Raji (cell line): Measurements from ENCODE around the gene SMU1.

Experiments used
- POLR2A ChIP-seq: IDR thresholded peaks from 2 replicates; pipeline ENCODE4 v1.6.1; 2011; ENCODE audit warnings: low read depth, low read length, control low read depth; ENCODE audit not compliant: insufficient read depth

The SMU1 gene

DNA sequence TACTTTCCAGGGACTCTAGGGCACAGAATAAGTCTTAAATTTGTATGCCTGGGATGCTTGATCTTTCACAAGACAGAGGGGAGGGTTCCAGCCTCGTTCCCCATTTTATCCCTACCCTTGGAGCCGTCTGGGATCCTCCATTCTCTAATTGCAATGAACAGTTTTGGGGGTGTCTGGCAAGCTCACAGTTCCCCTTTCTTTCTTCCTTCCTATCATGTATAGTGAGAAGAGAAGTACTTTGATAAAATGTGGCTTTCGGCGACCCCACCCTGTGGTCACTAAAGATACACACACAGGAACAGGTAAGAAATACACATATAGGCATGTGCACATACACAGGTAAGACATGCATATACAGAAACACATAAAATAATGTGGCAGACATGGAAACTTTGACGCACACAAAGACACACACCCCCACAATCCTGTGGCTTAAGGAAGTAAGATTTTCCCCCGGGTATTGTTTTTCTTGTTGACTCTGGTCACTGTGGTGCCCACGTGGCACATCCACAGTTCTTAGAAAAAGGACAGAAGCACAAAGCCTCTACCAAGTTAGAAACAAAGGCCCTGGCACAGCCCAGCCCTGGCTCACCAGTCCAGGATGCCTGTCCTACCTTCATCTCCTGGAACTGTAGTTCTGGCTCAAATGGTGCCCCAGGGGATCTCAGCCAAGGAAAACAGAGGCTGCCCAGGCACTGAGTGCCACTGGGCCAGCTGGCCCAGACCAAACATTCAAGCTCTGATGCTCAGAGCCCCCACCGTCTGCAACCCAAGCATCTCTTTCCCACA, 6.3 kb upstream of the SMU1 start:
- no peak for TF ChIP-seq POLR2A

DNA sequence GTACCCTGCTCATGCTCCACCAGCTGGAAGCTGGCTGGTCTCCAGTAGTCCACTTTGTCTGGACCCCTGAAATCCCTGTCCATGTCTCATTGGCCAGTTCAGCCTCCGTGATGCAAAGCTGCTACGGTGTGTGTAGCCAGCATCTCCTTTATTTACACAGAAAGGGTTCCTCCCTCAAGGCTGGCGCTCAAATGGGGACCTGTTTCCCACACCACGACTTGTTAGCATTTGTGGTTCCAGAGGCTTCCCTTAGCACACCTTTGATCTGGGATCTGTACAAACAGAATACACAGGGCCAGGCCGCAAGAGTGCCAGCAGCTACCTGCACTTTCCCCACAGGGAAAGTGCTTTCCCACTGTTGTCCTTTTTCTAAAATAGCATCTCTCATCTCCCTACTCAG, 5.7 kb upstream of the SMU1 start:
- TF ChIP-seq POLR2A: no peak

- no peak for TF ChIP-seq POLR2A
Observed at GRCh38 chr9:33081128-33081851, 4.8 kb upstream of the SMU1 start.

- no peak for TF ChIP-seq POLR2A
Observed at GRCh38 chr9:33080534-33080933, 4.1 kb upstream of the SMU1 start.

DNA sequence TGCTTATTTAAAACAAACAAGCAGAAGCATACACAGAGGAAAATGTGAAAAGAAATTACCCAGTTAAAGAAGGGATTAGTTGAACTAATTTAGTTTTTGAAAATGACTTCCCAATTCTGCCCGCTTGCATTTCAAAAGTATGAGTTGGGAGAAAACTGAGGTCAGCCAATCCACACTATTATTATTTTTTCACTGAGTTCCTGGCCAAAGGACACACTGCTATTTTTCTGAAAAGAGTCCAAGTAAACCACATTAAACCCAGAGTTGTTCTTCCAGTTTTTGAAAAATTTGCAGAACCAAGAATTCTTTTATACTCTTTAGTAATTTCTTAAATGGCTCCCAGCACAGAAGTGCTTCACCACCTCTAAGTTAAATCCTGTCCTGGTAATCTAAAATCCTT, 7.5 kb downstream of the SMU1 start:
- no peak for TF ChIP-seq POLR2A

DNA sequence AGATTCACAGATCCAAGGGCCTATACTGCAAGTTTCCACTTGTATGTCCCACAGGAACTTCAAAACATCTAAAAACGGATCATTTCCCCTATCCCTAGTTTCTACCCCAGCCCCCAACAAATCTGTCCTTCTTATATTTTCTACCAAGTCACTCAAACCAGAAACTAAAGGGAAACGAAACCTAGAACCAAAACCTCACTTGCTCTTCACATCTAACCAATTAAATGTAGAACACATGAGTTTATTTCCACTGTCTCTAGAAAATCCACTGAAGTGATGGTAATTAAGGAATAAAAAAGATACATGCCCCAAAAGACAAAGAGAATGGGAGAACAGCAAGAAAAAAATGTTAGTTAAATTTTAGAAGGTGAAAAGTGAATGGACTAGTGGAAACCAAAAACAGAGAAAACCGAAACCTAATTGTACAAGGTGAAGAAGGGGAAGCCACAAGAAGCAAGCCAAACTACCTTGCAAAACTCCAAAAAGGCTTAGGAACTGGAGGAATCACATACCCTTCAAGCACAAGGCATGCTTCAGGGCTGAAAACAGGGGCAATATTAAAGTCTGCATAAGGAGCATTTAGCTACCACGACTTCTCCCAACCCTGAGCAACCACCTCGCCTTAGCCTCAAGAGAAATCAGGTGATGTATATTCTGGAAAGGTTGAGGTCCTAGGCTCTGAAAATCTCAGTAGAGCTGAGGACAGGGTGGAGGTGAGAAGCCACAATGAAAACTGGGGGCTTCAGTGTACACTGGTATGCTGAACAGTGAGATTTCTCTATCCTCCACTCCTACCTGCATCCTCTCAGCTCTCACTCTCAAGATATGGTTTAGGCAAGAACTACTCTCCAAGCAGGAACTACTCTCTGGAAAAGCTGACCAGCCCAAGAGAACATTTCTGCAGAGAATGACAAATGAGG, 11.1 kb downstream of the SMU1 start:
- TF ChIP-seq POLR2A: no peak

- no peak for TF ChIP-seq POLR2A
Observed at GRCh38 chr9:33051144-33051543, 25.3 kb downstream of the SMU1 start.

- TF ChIP-seq POLR2A: no peak
Observed at GRCh38 chr9:33049680-33050361, 26.7 kb downstream of the SMU1 start.

DNA sequence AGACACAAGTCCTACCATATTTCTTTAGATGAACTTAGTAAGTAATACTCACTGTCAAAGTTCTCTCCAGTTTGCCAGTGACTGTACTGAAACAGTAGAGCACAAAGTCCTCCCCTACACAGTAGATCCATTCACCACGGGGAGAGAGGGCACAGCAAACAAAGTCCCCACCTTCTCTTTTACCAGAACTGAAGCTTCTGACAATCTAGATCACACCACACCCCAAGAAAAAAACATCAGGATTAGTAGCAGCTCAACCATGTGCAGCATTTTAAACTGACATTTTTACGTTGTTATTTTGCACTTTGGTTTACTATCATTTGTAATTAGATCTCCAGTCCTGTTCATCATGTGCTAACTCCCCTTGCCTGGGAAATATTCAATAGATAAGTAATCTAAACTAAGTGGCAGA, 28.4 kb downstream of the SMU1 start:
- no peak for TF ChIP-seq POLR2A

DNA sequence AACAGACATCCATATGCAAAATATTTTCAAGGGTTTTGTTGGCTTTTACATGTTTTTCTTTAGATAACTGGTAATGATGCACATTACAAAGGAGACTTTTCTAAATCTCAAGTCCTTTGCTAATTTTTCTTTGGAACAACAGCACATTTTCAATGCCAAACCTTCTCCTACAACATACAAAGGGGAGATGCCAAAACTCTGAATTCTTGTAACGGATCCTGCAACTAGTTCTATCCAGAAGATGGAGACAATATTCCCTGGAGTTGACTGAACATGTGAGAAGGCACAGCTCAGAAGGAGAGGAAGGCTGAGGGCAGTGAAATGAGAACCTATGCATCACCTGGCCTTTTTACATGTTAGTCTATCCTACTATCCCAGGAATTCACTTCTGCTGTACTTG, 30.4 kb downstream of the SMU1 start:
- no peak for TF ChIP-seq POLR2A

- no peak for TF ChIP-seq POLR2A
Observed at GRCh38 chr9:33044677-33045282, 31.7 kb downstream of the SMU1 start.

DNA sequence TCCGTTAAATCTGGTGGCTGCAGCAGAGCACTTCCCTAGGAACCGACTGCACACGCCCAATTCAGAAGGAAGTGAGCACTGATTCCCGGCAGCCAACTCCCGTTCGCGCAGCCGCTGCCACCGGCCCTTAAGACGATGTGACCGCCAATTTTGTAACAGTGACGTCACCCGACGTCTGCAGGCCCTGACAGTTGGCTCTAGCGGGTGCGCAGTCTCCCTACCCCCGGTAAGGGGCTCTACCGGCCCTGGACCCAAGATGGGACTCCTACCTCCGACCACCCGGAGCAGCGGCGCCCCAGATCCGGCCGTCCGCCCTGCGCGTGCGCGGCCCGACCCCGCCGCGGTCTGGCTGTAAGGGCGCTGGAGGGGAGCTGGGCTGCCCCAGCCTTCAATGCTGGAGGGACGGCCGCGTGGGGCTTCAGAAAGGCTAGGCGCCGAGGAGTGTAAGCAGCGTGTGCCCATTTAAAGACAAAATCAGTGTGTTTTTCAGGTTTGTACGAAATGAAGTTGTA, 32.3 kb downstream of the SMU1 start:
- TF ChIP-seq POLR2A: no peak

GRCh38 chr9:33043671-33044070, 32.8 kb downstream of the SMU1 start:
- no peak for TF ChIP-seq POLR2A

GRCh38 chr9:33042473-33042872, 34.0 kb downstream of the SMU1 start:
- TF ChIP-seq POLR2A: no peak
